ENCODE data around the gene ANKZF1. TPM values are rescaled to one million over a fixed set of nuclear protein-coding genes. Genes with fewer than 3 reads are reported as not detected.

The ANKZF1 gene
- total RNA-seq, 2 experiments from 2014 or later, result 121 to 122 TPM

- peak overlapping the region; percentile 87 for H3K4me3 Mint-ChIP-seq
- DNase-seq, result no peak
- H3K27me3 Mint-ChIP-seq, result no peaks in the 10 kb centered on the region
- peaks cover 42% of the 10 kb centered on the region for H3K4me1 Mint-ChIP-seq
- no peaks in the 10 kb centered on the region for H3K9me3 Mint-ChIP-seq
- peaks cover 30% of the 10 kb centered on the region for H3K36me3 Mint-ChIP-seq (ENCODE audit: low read depth)
- H3K27ac Mint-ChIP-seq, result peak overlapping the region; percentile 92
- POLR2A ChIA-PET, result interaction anchor here (0.7 to 8.1 kb wide), 14 partner anchors 8 to 121 kb away, joined by 3 to 131 read pairs (median 14); partner anchors contain the start of genes ABCB6, ANKZF1, ATG9A and CNPPD1
- CTCF ChIA-PET, result interaction anchor here (0.7 to 11.9 kb wide), 9 partner anchors 13 to 122 kb away, joined by 3 to 206 read pairs (median 4); partner anchors contain the start of genes ANKZF1, ATG9A, DNPEP and NHEJ1
Measured at GRCh38 chr2:219279916-219280516, 50.4 kb downstream of the ANKZF1 start.

GRCh38 chr2:219280651-219281050 is 51.0 kb downstream of the ANKZF1 start:
- Mint-ChIP-seq H3K27ac (peak overlapping the region; percentile 92), H3K4me1 (peaks cover 42% of the 10 kb centered on the region), H3K36me3 (ENCODE audit: low read depth) (peaks cover 30% of the 10 kb centered on the region), H3K27me3 (no peaks in the 10 kb centered on the region), H3K4me3 (peak overlapping the region; percentile 87), H3K9me3 (no peaks in the 10 kb centered on the region)
- no peak for DNase-seq
- ChIA-PET CTCF (interaction anchor here (0.7 to 11.9 kb wide), 6 partner anchors 12 to 122 kb away, joined by 3 to 206 read pairs (median 17); partner anchors contain the start of genes DNPEP, NHEJ1, TUBA4A and ZFAND2B), POLR2A (interaction anchor here (1.5 to 8.1 kb wide), 3 partner anchors 12 to 51 kb away, joined by 5 to 131 read pairs (median 69); partner anchors contain the start of genes ANKZF1, ATG9A, TUBA4A and TUBA4B)

GRCh38 chr2:219281588-219281987 is 52.0 kb downstream of the ANKZF1 start:
- DNase-seq, result no peak
- H3K27ac Mint-ChIP-seq, result no peak overlapping the region
- no peaks in the 10 kb centered on the region for H3K9me3 Mint-ChIP-seq
- ChIA-PET CTCF (interaction anchor here (3.7 to 11.9 kb wide), 3 partner anchors 11 to 123 kb away, joined by 30 to 206 read pairs (median 33); partner anchors contain the start of genes NHEJ1 and TUBA4A), POLR2A (interaction anchor here (0.8 to 8.1 kb wide), 5 partner anchors 12 to 75 kb away, joined by 3 to 131 read pairs (median 5); partner anchors contain the start of genes ANKZF1, ATG9A, GLB1L and STK16)
- H3K27me3 Mint-ChIP-seq, result no peaks in the 10 kb centered on the region
- peaks cover 42% of the 10 kb centered on the region for H3K4me1 Mint-ChIP-seq
- peaks cover 34% of the 10 kb centered on the region for H3K36me3 Mint-ChIP-seq (ENCODE audit: low read depth)
- H3K4me3 Mint-ChIP-seq, result no peak overlapping the region

- POLR2A ChIA-PET, result interaction anchor here (1.1 to 8.1 kb wide), 4 partner anchors 11 to 76 kb away, joined by 3 to 131 read pairs (median 36); partner anchors contain the start of genes ATG9A, TUBA4A, TUBA4B and ZFAND2B
- no peak for DNase-seq
- Mint-ChIP-seq H3K27me3 (no peaks in the 10 kb centered on the region), H3K9me3 (no peaks in the 10 kb centered on the region), H3K4me3 (no peak overlapping the region), H3K4me1 (peaks cover 40% of the 10 kb centered on the region), H3K36me3 (ENCODE audit: low read depth) (peaks cover 34% of the 10 kb centered on the region), H3K27ac (no peak overlapping the region)
- CTCF ChIA-PET, result interaction anchor here (1.0 to 11.9 kb wide), 3 partner anchors 10 to 124 kb away, joined by 4 to 206 read pairs (median 33); partner anchors contain the start of gene NHEJ1
Measured at GRCh38 chr2:219282375-219282774, 52.8 kb downstream of the ANKZF1 start.

- Mint-ChIP-seq H3K4me1 (peaks cover 33% of the 10 kb centered on the region), H3K36me3 (ENCODE audit: low read depth) (peaks cover 34% of the 10 kb centered on the region), H3K27ac (peak overlapping the region; percentile 16), H3K4me3 (no peak overlapping the region), H3K27me3 (no peaks in the 10 kb centered on the region), H3K9me3 (no peaks in the 10 kb centered on the region)
- POLR2A ChIA-PET, result interaction anchor here (1.4 to 8.1 kb wide), 3 partner anchors 10 to 54 kb away, joined by 3 to 131 read pairs (median 69); partner anchors contain the start of genes ATG9A, TUBA4A and TUBA4B
- CTCF ChIA-PET, result interaction anchor here (0.6 to 11.9 kb wide), 4 partner anchors 10 to 125 kb away, joined by 4 to 206 read pairs (median 18); partner anchors contain the start of gene NHEJ1
- DNase-seq, result no peak
Measured at GRCh38 chr2:219282943-219283581, 53.5 kb downstream of the ANKZF1 start.

- Mint-ChIP-seq H3K4me3 (no peak overlapping the region), H3K27ac (no peak overlapping the region), H3K27me3 (no peaks in the 10 kb centered on the region), H3K36me3 (ENCODE audit: low read depth) (peaks cover 33% of the 10 kb centered on the region), H3K4me1 (peaks cover 21% of the 10 kb centered on the region), H3K9me3 (no peaks in the 10 kb centered on the region)
- ChIA-PET CTCF (interaction anchor here (11.9 kb wide), 1 partner anchor 8 kb away, joined by 206 read pairs; no protein-coding TSS in a partner anchor), POLR2A (interaction anchor here (1.0 to 7.7 kb wide), 2 partner anchors 8 to 56 kb away, joined by 4 to 69 read pairs; partner anchors contain the start of genes ANKZF1 and ATG9A)
- no peak for DNase-seq
Measured at GRCh38 chr2:219284501-219285372, 55.1 kb downstream of the ANKZF1 start.

- H3K4me3 Mint-ChIP-seq, result no peak overlapping the region
- ChIA-PET CTCF (interaction anchor here (11.9 kb wide), 1 partner anchor 7 kb away, joined by 206 read pairs; no protein-coding TSS in a partner anchor), POLR2A (no interaction called here)
- peaks cover 27% of the 10 kb centered on the region for H3K36me3 Mint-ChIP-seq (ENCODE audit: low read depth)
- no peaks in the 10 kb centered on the region for H3K9me3 Mint-ChIP-seq
- peaks cover 15% of the 10 kb centered on the region for H3K4me1 Mint-ChIP-seq
- no peak overlapping the region for H3K27ac Mint-ChIP-seq
- no peak for DNase-seq
- H3K27me3 Mint-ChIP-seq, result no peaks in the 10 kb centered on the region
Measured at GRCh38 chr2:219285373-219285735, 55.7 kb downstream of the ANKZF1 start.

GRCh38 chr2:219285894-219286425 is 56.4 kb downstream of the ANKZF1 start:
- ChIA-PET POLR2A (interaction anchor here (1.6 kb wide), 1 partner anchor 32 kb away, joined by 7 read pairs; the partner anchor contains the start of gene TUBA4A), CTCF (interaction anchor here (1.2 to 2.2 kb wide), 4 partner anchors 9 to 13 kb away, joined by 3 to 13 read pairs (median 8); no protein-coding TSS in a partner anchor)
- peaks cover 11% of the 10 kb centered on the region for H3K4me1 Mint-ChIP-seq
- H3K9me3 Mint-ChIP-seq, result no peaks in the 10 kb centered on the region
- no peak for DNase-seq
- H3K4me3 Mint-ChIP-seq, result no peak overlapping the region
- peaks cover 26% of the 10 kb centered on the region for H3K36me3 Mint-ChIP-seq (ENCODE audit: low read depth)
- H3K27ac Mint-ChIP-seq, result no peak overlapping the region
- no peaks in the 10 kb centered on the region for H3K27me3 Mint-ChIP-seq

Other genes with a start within 250 kb of the ANKZF1 start
- gene FEV, start 244.6 kb upstream of the ANKZF1 start, total RNA-seq, result not detected
- not detected for gene CRYBA2, start 236.4 kb upstream of the ANKZF1 start, total RNA-seq
- gene CFAP65, start 188.3 kb upstream of the ANKZF1 start, total RNA-seq, result not detected
- not detected for gene IHH, start 168.9 kb upstream of the ANKZF1 start, total RNA-seq
- gene NHEJ1, start 69.0 kb upstream of the ANKZF1 start, total RNA-seq, result 10 to 100 TPM; 12.0 to 12.2 TPM
- 1 to 10 TPM; 2.3 TPM for gene SLC23A3, start 59.8 kb upstream of the ANKZF1 start, total RNA-seq
- 10 to 100 TPM; 68.7 to 72.9 TPM for gene CNPPD1, start 52.9 kb upstream of the ANKZF1 start, total RNA-seq
- 100 to 1,000 TPM; 107 to 113 TPM for gene RETREG2, start 51.5 kb upstream of the ANKZF1 start, total RNA-seq
- 10 to 100 TPM; 51.4 to 56.7 TPM for gene ZFAND2B, start 23.0 kb upstream of the ANKZF1 start, total RNA-seq
- gene ABCB6, start 10.8 kb upstream of the ANKZF1 start, total RNA-seq, result 10 to 100 TPM; 15.2 to 17.9 TPM
- gene ATG9A, start 170 bp upstream of the ANKZF1 start, total RNA-seq, result 10 to 100 TPM; 58.9 to 60.7 TPM
- gene GLB1L, start 15.6 kb downstream of the ANKZF1 start, total RNA-seq, result 1 to 10 TPM; 6.2 to 7.3 TPM
- gene STK16, start 15.7 kb downstream of the ANKZF1 start, total RNA-seq, result 10 to 100 TPM; 41.6 to 42.3 TPM
- not detected for gene TUBA4B, start 23.4 kb downstream of the ANKZF1 start, total RNA-seq
- 100 to 1,000 TPM; 313 to 344 TPM for gene TUBA4A, start 24.1 kb downstream of the ANKZF1 start, total RNA-seq
- 10 to 100 TPM; 57.0 to 59.7 TPM for gene DNAJB2, start 49.6 kb downstream of the ANKZF1 start, total RNA-seq
- gene PTPRN, start 79.6 kb downstream of the ANKZF1 start, total RNA-seq, result under 1 TPM; 0.28 to 0.33 TPM
- not detected for gene RESP18, start 102.9 kb downstream of the ANKZF1 start, total RNA-seq
- gene DNPEP, start 158.1 kb downstream of the ANKZF1 start, total RNA-seq, result 10 to 100 TPM; 40.1 to 44.4 TPM
- not detected for gene DES, start 188.6 kb downstream of the ANKZF1 start, total RNA-seq
- gene SPEG, start 205.0 kb downstream of the ANKZF1 start, total RNA-seq, result 1 to 10 TPM in 1 of 2 experiments, under 1 TPM in 1; 0.20 to 1.1 TPM

Measured in activated CD4-positive, alpha-beta memory T cell treated with anti-CD3 and anti-CD28 coated beads, Interleukin-2, amount 10 ng/mL, durations not matched to agents 7 days and 5 days (primary cell).